ENCODE data around the gene FBXW11.

GRCh38 chr5:171931163-171931562 lies 75.3 kb downstream of the FBXW11 start:
- TF ChIP-seq, protein P1, sequence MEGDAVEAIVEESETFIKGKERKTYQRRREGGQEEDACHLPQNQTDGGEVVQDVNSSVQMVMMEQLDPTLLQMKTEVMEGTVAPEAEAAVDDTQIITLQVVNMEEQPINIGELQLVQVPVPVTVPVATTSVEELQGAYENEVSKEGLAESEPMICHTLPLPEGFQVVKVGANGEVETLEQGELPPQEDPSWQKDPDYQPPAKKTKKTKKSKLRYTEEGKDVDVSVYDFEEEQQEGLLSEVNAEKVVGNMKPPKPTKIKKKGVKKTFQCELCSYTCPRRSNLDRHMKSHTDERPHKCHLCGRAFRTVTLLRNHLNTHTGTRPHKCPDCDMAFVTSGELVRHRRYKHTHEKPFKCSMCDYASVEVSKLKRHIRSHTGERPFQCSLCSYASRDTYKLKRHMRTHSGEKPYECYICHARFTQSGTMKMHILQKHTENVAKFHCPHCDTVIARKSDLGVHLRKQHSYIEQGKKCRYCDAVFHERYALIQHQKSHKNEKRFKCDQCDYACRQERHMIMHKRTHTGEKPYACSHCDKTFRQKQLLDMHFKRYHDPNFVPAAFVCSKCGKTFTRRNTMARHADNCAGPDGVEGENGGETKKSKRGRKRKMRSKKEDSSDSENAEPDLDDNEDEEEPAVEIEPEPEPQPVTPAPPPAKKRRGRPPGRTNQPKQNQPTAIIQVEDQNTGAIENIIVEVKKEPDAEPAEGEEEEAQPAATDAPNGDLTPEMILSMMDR (IDR thresholded peaks at IDR 0.05), result no peak
- TF ChIP-seq POLR2A (IDR thresholded peaks at IDR 0.05), result no peak

All from thyroid gland (tissue), 4 donors.